Stimulated activated naive B cell treated with anti-CD40 and anti-IgM and Interleukin-4, amounts not matched to agents 10 μg/mL and 1 μg/mL and 100 μg/mL, for 72 hours (primary cell): ENCODE measurements around the gene TRIM46.
"Not testable (repeated sequence)": the region's sequence is repeated elsewhere in the genome, so short reads cannot be mapped to it uniquely, and the experiment has no call there.

Experiments used
- ATAC-seq, 2 donors: fragments of 150-1000 bp; cut with Tn5 transposase; replicated peaks; 2 replicates each; pipeline ENCODE4 v1.10.0; 2021; ENCODE audit warnings: moderate library complexity in 1 of 2
- DNase-seq: peaks from one replicate; pipeline ENCODE4 v3.0.0; 2021
- H3K27ac Mint-ChIP-seq: one replicate; pipeline ENCODE4 v1.8.0; 2022; ENCODE audit warnings: mild to moderate bottlenecking, mixed read lengths
- H3K27me3 Mint-ChIP-seq, 2 donors: one replicate each; pipeline ENCODE4 v1.8.0; 2022; ENCODE audit warnings: mixed read lengths in 2 of 2
- H3K36me3 Mint-ChIP-seq, 2 donors: one replicate each; pipeline ENCODE4 v1.8.0; 2022; ENCODE audit warnings: mixed read lengths in 2 of 2, mild to moderate bottlenecking in 1 of 2
- H3K4me1 Mint-ChIP-seq, 2 donors: one replicate each; pipeline ENCODE4 v1.8.0; 2022; ENCODE audit warnings: mixed read lengths in 2 of 2, mild to moderate bottlenecking in 1 of 2
- H3K4me3 Mint-ChIP-seq, 2 donors: one replicate each; pipeline ENCODE4 v1.8.0; 2022; ENCODE audit warnings: mild to moderate bottlenecking in 2 of 2, mixed read lengths in 2 of 2, moderate library complexity in 1 of 2
- H3K9me3 Mint-ChIP-seq, 2 donors: one replicate each; pipeline ENCODE4 v1.8.0; 2022; ENCODE audit warnings: mixed read lengths in 2 of 2, mild to moderate bottlenecking in 1 of 2

TRIM46 gene

DNA sequence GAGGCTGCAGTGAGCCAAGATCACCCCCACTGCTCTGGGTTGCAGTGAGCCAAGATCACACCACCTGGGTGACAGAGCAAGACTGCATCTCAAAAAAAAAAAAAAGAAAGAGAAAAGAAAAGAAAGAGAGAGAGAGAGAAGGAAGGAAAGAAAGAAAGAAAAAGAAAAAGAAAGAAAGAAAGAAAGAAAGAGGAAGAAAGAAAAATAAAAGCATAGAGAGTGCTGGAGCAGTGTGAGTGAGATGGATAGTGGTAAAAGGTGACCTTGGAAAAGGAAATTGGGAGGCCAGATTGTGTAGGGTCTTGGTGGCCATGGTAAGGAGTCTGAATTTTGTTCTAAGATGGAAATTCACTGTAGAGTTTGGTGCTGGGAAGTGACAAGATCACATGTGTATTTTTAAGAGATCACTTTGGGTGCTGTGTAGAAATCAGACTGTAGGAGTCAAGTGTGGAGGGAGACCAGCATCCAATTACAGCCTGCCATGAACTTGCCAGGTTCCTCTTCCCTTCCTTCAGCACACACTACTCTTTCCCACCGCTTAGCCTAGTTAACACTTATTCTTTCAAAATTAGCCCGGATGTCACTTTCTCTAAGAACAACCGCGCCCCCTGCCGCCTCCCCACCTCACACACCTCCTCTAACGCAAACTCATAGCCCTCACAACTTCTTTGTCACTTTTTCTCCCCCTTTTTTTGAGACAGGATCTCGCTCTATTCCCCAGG, 52.7 kb downstream of the TRIM46 start:
- peak overlapping the region; percentile 95 for H3K27ac Mint-ChIP-seq
- H3K4me3 Mint-ChIP-seq = peak overlapping the region; percentile 84 to 89
- no peaks in the 10 kb centered on the region for H3K9me3 Mint-ChIP-seq
- H3K36me3 Mint-ChIP-seq = peaks cover 0 to 3% of the 10 kb centered on the region in 2 donors
- ATAC-seq (peak; percentile 46 to 50), DNase-seq (peak; percentile 56)
- H3K27me3 Mint-ChIP-seq = no peaks in the 10 kb centered on the region
- H3K4me1 Mint-ChIP-seq = peaks cover 31 to 41% of the 10 kb centered on the region in 2 donors

DNA sequence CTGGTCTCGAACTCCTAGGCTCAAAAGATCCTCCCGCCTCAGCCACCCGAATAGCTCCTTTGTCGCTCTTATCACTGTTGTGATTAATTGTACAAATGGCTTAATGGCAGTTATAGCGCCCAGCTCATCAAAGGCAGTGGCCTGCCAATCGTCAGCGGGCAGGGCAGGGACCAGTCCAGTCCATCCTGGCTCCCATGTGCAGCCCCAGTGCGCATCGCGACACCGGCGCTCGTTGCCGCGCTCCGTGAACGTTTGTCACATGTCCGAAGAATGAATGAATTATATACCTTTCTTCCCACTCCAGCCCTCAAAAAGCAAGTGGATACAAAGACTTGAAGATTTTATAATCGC, 53.2 kb downstream of the TRIM46 start:
- H3K4me3 Mint-ChIP-seq = peak overlapping the region; percentile 84 to 89
- peak overlapping the region; percentile 95 for H3K27ac Mint-ChIP-seq
- DNase-seq (no peak), ATAC-seq (peak; percentile 50 to 57)
- H3K27me3 Mint-ChIP-seq = no peaks in the 10 kb centered on the region
- peaks cover 0 to 3% of the 10 kb centered on the region in 2 donors for H3K36me3 Mint-ChIP-seq
- H3K9me3 Mint-ChIP-seq = no peaks in the 10 kb centered on the region
- H3K4me1 Mint-ChIP-seq = peaks cover 31 to 41% of the 10 kb centered on the region in 2 donors

- DNase-seq = peak; percentile 96
- H3K36me3 Mint-ChIP-seq = peaks cover 0 to 3% of the 10 kb centered on the region in 2 donors
- peak; percentile 91 to 95 for ATAC-seq
- H3K27me3 Mint-ChIP-seq = no peaks in the 10 kb centered on the region
- peaks cover 29 to 41% of the 10 kb centered on the region in 2 donors for H3K4me1 Mint-ChIP-seq
- H3K27ac Mint-ChIP-seq = peak overlapping the region; percentile 95
- H3K9me3 Mint-ChIP-seq = no peaks in the 10 kb centered on the region
- peak overlapping the region; percentile 84 to 89 for H3K4me3 Mint-ChIP-seq
Measured at GRCh38 chr1:155227261-155228095, 53.8 kb downstream of the TRIM46 start.

- ATAC-seq (no peak), DNase-seq (no peak)
- Mint-ChIP-seq H3K36me3 (peaks cover 0 to 3% of the 10 kb centered on the region in 2 donors), H3K4me1 (peaks cover 26 to 37% of the 10 kb centered on the region in 2 donors), H3K27me3 (no peaks in the 10 kb centered on the region), H3K9me3 (no peaks in the 10 kb centered on the region), H3K27ac (peak overlapping the region; percentile 95), H3K4me3 (peak overlapping the region; percentile 84 to 89)
Measured at GRCh38 chr1:155228096-155228427, 54.4 kb downstream of the TRIM46 start.

DNA sequence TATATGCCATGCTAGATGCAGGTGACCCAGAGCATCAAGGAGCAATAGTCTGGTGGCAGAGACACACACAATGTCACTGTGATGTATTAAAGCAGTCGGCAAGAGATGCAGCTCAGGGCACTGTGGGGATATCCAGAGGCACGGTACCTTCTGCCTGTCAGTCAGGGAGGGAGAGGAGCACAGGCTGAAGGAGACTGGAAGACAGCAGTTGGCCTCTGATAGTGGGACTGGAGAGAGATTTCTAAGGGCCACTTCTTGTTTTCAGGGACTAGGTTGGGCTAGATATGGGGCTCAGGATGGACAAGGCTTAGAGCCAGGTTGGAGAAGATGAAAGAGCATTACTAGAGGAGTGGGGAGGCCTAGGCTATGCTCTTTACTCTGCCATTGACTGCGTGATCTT, 57.7 kb downstream of the TRIM46 start:
- H3K27ac Mint-ChIP-seq, DNase-seq, H3K4me1 Mint-ChIP-seq, H3K9me3 Mint-ChIP-seq, H3K4me3 Mint-ChIP-seq, ATAC-seq, H3K27me3 Mint-ChIP-seq: not testable (repeated sequence)
- H3K36me3 Mint-ChIP-seq = peaks cover 9 to 12% of the 10 kb centered on the region in 2 donors

GRCh38 chr1:155232001-155232978, 58.6 kb downstream of the TRIM46 start:
- H3K4me3 Mint-ChIP-seq, ATAC-seq, DNase-seq, H3K4me1 Mint-ChIP-seq, H3K27me3 Mint-ChIP-seq, H3K9me3 Mint-ChIP-seq: not testable (repeated sequence)
- H3K36me3 Mint-ChIP-seq = peaks cover 10 to 18% of the 10 kb centered on the region in 2 donors
- peak overlapping the region; percentile 37 for H3K27ac Mint-ChIP-seq

DNA sequence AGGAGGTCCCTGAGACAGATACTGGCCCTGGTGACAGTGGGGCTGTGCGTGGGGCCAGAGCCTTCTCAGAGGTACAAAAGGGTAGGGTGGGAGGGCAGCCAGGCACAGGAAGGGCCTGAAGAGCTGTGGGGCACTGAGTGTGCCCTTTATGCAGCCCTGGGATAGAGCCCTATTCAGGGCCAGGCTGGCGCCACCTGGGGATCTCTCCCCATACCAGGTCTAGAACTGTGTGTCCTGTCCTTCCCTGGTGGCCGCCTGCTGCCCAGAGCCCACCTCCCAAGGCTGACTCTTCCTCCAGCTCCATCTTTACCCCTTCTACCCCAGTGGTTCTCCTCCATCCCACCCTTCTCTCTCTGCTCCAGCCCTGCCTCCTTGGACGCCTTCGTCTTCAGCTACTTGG, 59.9 kb downstream of the TRIM46 start:
- not testable (repeated sequence) for H3K9me3 Mint-ChIP-seq, H3K27me3 Mint-ChIP-seq, ATAC-seq

More for the DNA sequence above, 59.9 kb downstream of the TRIM46 start:
- not testable (repeated sequence) for H3K27ac Mint-ChIP-seq, DNase-seq, H3K4me3 Mint-ChIP-seq, H3K4me1 Mint-ChIP-seq
- H3K36me3 Mint-ChIP-seq = peaks cover 14 to 26% of the 10 kb centered on the region in 2 donors
